ENCODE results near the gene RNF133. TPM values are rescaled to one million over a fixed set of nuclear protein-coding genes. Genes with fewer than 3 reads are reported as not detected.

The RNF133 gene
- total RNA-seq, 6 donors from 2014 or later: 1.0 to 22.0 (median 3.9) TPM

- Histone ChIP-seq H3K27ac (no peak overlapping the region), H3K4me1 (peaks cover 0 to 18% (median 7%) of the 10 kb centered on the region in 4 donors), H3K9me3 (peaks cover 0 to 5% (median 0%) of the 10 kb centered on the region in 4 donors), H3K27me3 (no peaks in the 10 kb centered on the region), H3K4me3 (no peak overlapping the region), H3K36me3 (no peaks in the 10 kb centered on the region)
- DNase-seq: no peak
- ATAC-seq (ENCODE audit: low FRiP score in 2 of 2): no peak
- 71 to 84% methylated on average over 2 of the region's 2 CpGs for WGBS, 2 donors
- TF ChIP-seq POLR2AphosphoS5 (IDR thresholded peaks at IDR 0.05) (no peak), EP300 (IDR thresholded peaks at IDR 0.05) (no peak), POLR2A (IDR thresholded peaks at IDR 0.05) (no peak)
- TF ChIP-seq, protein P1, sequence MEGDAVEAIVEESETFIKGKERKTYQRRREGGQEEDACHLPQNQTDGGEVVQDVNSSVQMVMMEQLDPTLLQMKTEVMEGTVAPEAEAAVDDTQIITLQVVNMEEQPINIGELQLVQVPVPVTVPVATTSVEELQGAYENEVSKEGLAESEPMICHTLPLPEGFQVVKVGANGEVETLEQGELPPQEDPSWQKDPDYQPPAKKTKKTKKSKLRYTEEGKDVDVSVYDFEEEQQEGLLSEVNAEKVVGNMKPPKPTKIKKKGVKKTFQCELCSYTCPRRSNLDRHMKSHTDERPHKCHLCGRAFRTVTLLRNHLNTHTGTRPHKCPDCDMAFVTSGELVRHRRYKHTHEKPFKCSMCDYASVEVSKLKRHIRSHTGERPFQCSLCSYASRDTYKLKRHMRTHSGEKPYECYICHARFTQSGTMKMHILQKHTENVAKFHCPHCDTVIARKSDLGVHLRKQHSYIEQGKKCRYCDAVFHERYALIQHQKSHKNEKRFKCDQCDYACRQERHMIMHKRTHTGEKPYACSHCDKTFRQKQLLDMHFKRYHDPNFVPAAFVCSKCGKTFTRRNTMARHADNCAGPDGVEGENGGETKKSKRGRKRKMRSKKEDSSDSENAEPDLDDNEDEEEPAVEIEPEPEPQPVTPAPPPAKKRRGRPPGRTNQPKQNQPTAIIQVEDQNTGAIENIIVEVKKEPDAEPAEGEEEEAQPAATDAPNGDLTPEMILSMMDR (IDR thresholded peaks at IDR 0.05): no peak
Measured at GRCh38 chr7:122676466-122676865, 22.5 kb downstream of the RNF133 start.

DNA sequence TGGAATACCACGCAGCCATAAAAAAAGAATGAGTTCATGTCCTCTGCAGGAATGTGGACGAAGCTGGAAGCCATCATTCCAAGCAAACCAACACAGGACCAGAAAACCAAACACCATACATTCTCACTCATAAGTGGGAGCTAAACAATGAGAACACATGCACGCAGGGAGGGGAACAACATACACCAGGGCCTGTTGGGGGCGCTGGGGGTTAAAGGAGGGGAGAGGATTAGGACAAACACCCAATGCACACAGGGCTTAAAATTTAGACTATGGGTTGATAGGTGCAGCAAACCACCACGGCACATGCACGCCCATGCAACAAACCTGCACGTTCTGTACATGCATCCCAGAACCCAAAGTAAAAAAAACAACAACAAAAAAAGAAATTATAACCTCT lies 23.3 kb downstream of the RNF133 start:
- no peak overlapping the region for H3K4me3 ChIP-seq
- no peak overlapping the region for H3K27ac ChIP-seq
- TF ChIP-seq POLR2A (IDR thresholded peaks at IDR 0.05) (no peak), POLR2AphosphoS5 (IDR thresholded peaks at IDR 0.05) (no peak), EP300 (IDR thresholded peaks at IDR 0.05) (no peak)
- TF ChIP-seq, protein P1 (IDR thresholded peaks at IDR 0.05): no peak
- H3K9me3 ChIP-seq: peaks cover 0 to 5% (median 0%) of the 10 kb centered on the region in 4 donors
- no peaks in the 10 kb centered on the region for H3K27me3 ChIP-seq
- ATAC-seq (ENCODE audit: low FRiP score in 2 of 2) (no peak), DNase-seq (no peak)
- 84 to 89% methylated on average over 7 of the region's 7 CpGs for WGBS, 2 donors
- H3K4me1 ChIP-seq: peaks cover 0 to 18% (median 7%) of the 10 kb centered on the region in 4 donors
- H3K36me3 ChIP-seq: no peaks in the 10 kb centered on the region

- TF ChIP-seq EP300 (IDR thresholded peaks at IDR 0.05) (no peak), POLR2AphosphoS5 (IDR thresholded peaks at IDR 0.05) (no peak), POLR2A (IDR thresholded peaks at IDR 0.05) (no peak)
- TF ChIP-seq, protein P1 (IDR thresholded peaks at IDR 0.05): no peak
- Histone ChIP-seq H3K36me3 (no peaks in the 10 kb centered on the region), H3K27ac (peak overlapping the region in 1 of 4 donors; percentile 39), H3K9me3 (peaks cover 0 to 5% (median 0%) of the 10 kb centered on the region in 4 donors), H3K4me3 (peak overlapping the region in 1 of 4 donors; percentile 13), H3K27me3 (no peaks in the 10 kb centered on the region), H3K4me1 (peaks cover 0 to 18% (median 7%) of the 10 kb centered on the region in 4 donors)
- 61 to 68% methylated on average over 7 of the region's 7 CpGs for WGBS, 2 donors
- peak in 1 of 2 donors; percentile 44 for ATAC-seq (ENCODE audit: low FRiP score in 2 of 2)
- no peak for DNase-seq
Measured at GRCh38 chr7:122675011-122675410, 23.9 kb downstream of the RNF133 start.

GRCh38 chr7:122674502-122674901 lies 24.4 kb downstream of the RNF133 start:
- 30 to 35% methylated on average over 4 of the region's 4 CpGs for WGBS, 2 donors
- Histone ChIP-seq H3K27ac (peak overlapping the region in 2 of 4 donors; percentile 39 to 40), H3K9me3 (peaks cover 0 to 5% (median 0%) of the 10 kb centered on the region in 4 donors), H3K36me3 (no peaks in the 10 kb centered on the region), H3K4me3 (peak overlapping the region in 1 of 4 donors; percentile 13), H3K27me3 (no peaks in the 10 kb centered on the region), H3K4me1 (peaks cover 0 to 18% (median 7%) of the 10 kb centered on the region in 4 donors)
- no peak for TF ChIP-seq EP300 (IDR thresholded peaks at IDR 0.05)
- TF ChIP-seq, protein P1 (IDR thresholded peaks at IDR 0.05): no peak
- TF ChIP-seq POLR2A (IDR thresholded peaks at IDR 0.05): no peak
- TF ChIP-seq POLR2AphosphoS5 (IDR thresholded peaks at IDR 0.05): no peak
- DNase-seq (no peak), ATAC-seq (ENCODE audit: low FRiP score in 2 of 2) (peak in 1 of 2 donors; percentile 58)

DNA sequence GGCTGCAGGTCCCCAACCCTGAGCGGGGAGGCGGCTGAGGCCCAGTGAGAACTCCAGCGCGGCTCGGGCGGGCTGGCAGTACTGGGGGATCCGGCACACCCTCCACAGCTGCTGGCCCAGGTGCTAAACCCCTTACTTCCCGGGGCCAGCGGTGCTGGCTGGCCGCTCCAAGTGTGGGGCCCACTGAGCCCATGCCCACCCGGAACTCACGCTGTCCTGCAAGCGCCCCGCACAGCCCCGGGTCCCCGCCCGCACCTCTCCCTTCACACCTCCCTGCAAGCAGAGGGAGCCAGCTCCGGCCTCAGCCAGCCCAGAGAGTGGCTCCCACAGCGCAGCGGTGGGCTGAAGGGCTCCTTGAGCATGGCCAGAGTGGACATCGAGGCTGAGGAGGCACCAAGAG lies 25.0 kb downstream of the RNF133 start:
- H3K9me3 ChIP-seq: peaks cover 0 to 5% (median 0%) of the 10 kb centered on the region in 4 donors
- peak in 1 of 2 donors; percentile 77 for DNase-seq
- no peak for ATAC-seq (ENCODE audit: low FRiP score in 2 of 2)
- TF ChIP-seq EP300 (IDR thresholded peaks at IDR 0.05): no peak
- TF ChIP-seq, protein P1 (IDR thresholded peaks at IDR 0.05): no peak
- TF ChIP-seq POLR2AphosphoS5 (IDR thresholded peaks at IDR 0.05): no peak
- TF ChIP-seq POLR2A (IDR thresholded peaks at IDR 0.05): no peak
- H3K4me3 ChIP-seq: no peak overlapping the region
- no peaks in the 10 kb centered on the region for H3K36me3 ChIP-seq
- peak overlapping the region in 2 of 4 donors; percentile 39 to 40 for H3K27ac ChIP-seq
- peaks cover 0 to 18% (median 7%) of the 10 kb centered on the region in 4 donors for H3K4me1 ChIP-seq
- no peaks in the 10 kb centered on the region for H3K27me3 ChIP-seq
- 95 to 96% methylated on average over 15 to 20 of the region's 21 CpGs for WGBS, 2 donors

Measured in upper lobe of left lung (tissue), 6 donors.